Activated naive CD8-positive, alpha-beta T cell (primary cell): Measurements from ENCODE around the gene APLF.
A peak's percentile ranks its signal among the peaks of the same experiment; 100 is the strongest.
"Not testable (repeated sequence)": the region's sequence is repeated elsewhere in the genome, so short reads cannot be mapped to it uniquely, and the experiment has no call there.

Experiments
- H3K27ac Mint-ChIP-seq: one replicate; pipeline ENCODE4 v1.8.0; 2021; ENCODE audit warnings: mixed read lengths
- H3K27me3 Mint-ChIP-seq: one replicate; pipeline ENCODE4 v1.8.0; 2021; ENCODE audit warnings: mixed read lengths
- H3K36me3 Mint-ChIP-seq: one replicate; pipeline ENCODE4 v1.8.0; 2021; ENCODE audit warnings: mixed read lengths
- H3K4me1 Mint-ChIP-seq: one replicate; pipeline ENCODE4 v1.8.0; 2021; ENCODE audit warnings: low read depth, mixed read lengths
- H3K4me3 Mint-ChIP-seq: one replicate; pipeline ENCODE4 v1.8.0; 2021; ENCODE audit warnings: mild to moderate bottlenecking, mixed read lengths
- H3K9me3 Mint-ChIP-seq: one replicate; pipeline ENCODE4 v1.8.0; 2021; ENCODE audit warnings: low read depth, mixed read lengths

Gene APLF

GRCh38 chr2:68519236-68519635 lies 51.9 kb downstream of the APLF start:
- H3K4me3 Mint-ChIP-seq: no peak overlapping the region
- H3K9me3 Mint-ChIP-seq: peaks cover 11% of the 10 kb centered on the region
- H3K36me3 Mint-ChIP-seq: peaks cover under 1% of the 10 kb centered on the region
- no peaks in the 10 kb centered on the region for H3K4me1 Mint-ChIP-seq
- H3K27me3 Mint-ChIP-seq: no peaks in the 10 kb centered on the region
- H3K27ac Mint-ChIP-seq: no peak overlapping the region

- Mint-ChIP-seq H3K27ac (no peak overlapping the region), H3K4me1 (no peaks in the 10 kb centered on the region), H3K36me3 (peaks cover 2% of the 10 kb centered on the region), H3K27me3 (no peaks in the 10 kb centered on the region), H3K9me3 (no peaks in the 10 kb centered on the region), H3K4me3 (no peak overlapping the region)
These were observed 53.7 kb downstream of the APLF start for GRCh38 chr2:68521037-68521436.

GRCh38 chr2:68526943-68527342 lies 59.6 kb downstream of the APLF start:
- not testable (repeated sequence) for H3K36me3 Mint-ChIP-seq, H3K27ac Mint-ChIP-seq, H3K4me3 Mint-ChIP-seq, H3K9me3 Mint-ChIP-seq, H3K4me1 Mint-ChIP-seq, H3K27me3 Mint-ChIP-seq

- H3K4me3 Mint-ChIP-seq, H3K9me3 Mint-ChIP-seq, H3K27ac Mint-ChIP-seq, H3K4me1 Mint-ChIP-seq, H3K36me3 Mint-ChIP-seq, H3K27me3 Mint-ChIP-seq: not testable (repeated sequence)
These were observed 60.1 kb downstream of the APLF start for GRCh38 chr2:68527343-68528081.

GRCh38 chr2:68529156-68529555 lies 61.8 kb downstream of the APLF start:
- H3K27ac Mint-ChIP-seq, H3K36me3 Mint-ChIP-seq, H3K9me3 Mint-ChIP-seq, H3K4me3 Mint-ChIP-seq, H3K4me1 Mint-ChIP-seq, H3K27me3 Mint-ChIP-seq: not testable (repeated sequence)

GRCh38 chr2:68529651-68530050 lies 62.3 kb downstream of the APLF start:
- not testable (repeated sequence) for H3K27me3 Mint-ChIP-seq, H3K36me3 Mint-ChIP-seq, H3K27ac Mint-ChIP-seq, H3K9me3 Mint-ChIP-seq, H3K4me3 Mint-ChIP-seq, H3K4me1 Mint-ChIP-seq

GRCh38 chr2:68536000-68536399 lies 68.6 kb downstream of the APLF start:
- Mint-ChIP-seq H3K27ac (peak overlapping the region; percentile 30), H3K36me3 (peaks cover 10% of the 10 kb centered on the region), H3K4me3 (no peak overlapping the region), H3K4me1 (no peaks in the 10 kb centered on the region), H3K9me3 (no peaks in the 10 kb centered on the region), H3K27me3 (no peaks in the 10 kb centered on the region)

- Mint-ChIP-seq H3K4me1 (no peaks in the 10 kb centered on the region), H3K27ac (no peak overlapping the region), H3K27me3 (no peaks in the 10 kb centered on the region), H3K9me3 (no peaks in the 10 kb centered on the region), H3K36me3 (peaks cover 10% of the 10 kb centered on the region), H3K4me3 (no peak overlapping the region)
These were observed 69.6 kb downstream of the APLF start for GRCh38 chr2:68537011-68537410.

- no peaks in the 10 kb centered on the region for H3K4me1 Mint-ChIP-seq
- H3K27me3 Mint-ChIP-seq: no peaks in the 10 kb centered on the region
- H3K4me3 Mint-ChIP-seq: no peak overlapping the region
- H3K36me3 Mint-ChIP-seq: peaks cover 8% of the 10 kb centered on the region
- no peak overlapping the region for H3K27ac Mint-ChIP-seq
- no peaks in the 10 kb centered on the region for H3K9me3 Mint-ChIP-seq
These were observed 70.4 kb downstream of the APLF start for GRCh38 chr2:68537809-68538208.

- no peaks in the 10 kb centered on the region for H3K27me3 Mint-ChIP-seq
- H3K4me1 Mint-ChIP-seq: no peaks in the 10 kb centered on the region
- H3K27ac Mint-ChIP-seq: no peak overlapping the region
- no peak overlapping the region for H3K4me3 Mint-ChIP-seq
- H3K9me3 Mint-ChIP-seq: no peaks in the 10 kb centered on the region
- H3K36me3 Mint-ChIP-seq: peaks cover 4% of the 10 kb centered on the region
These were observed 77.4 kb downstream of the APLF start for GRCh38 chr2:68544811-68545210.

GRCh38 chr2:68548396-68548795 lies 81.0 kb downstream of the APLF start:
- no peaks in the 10 kb centered on the region for H3K4me1 Mint-ChIP-seq

GRCh38 chr2:68553098-68553497 lies 85.7 kb downstream of the APLF start:
- H3K27me3 Mint-ChIP-seq: no peaks in the 10 kb centered on the region
- H3K4me3 Mint-ChIP-seq: no peak overlapping the region
- no peaks in the 10 kb centered on the region for H3K9me3 Mint-ChIP-seq
- peaks cover 3% of the 10 kb centered on the region for H3K36me3 Mint-ChIP-seq
- no peaks in the 10 kb centered on the region for H3K4me1 Mint-ChIP-seq
- H3K27ac Mint-ChIP-seq: no peak overlapping the region

More at GRCh38 chr2:68548396-68548795, 81.0 kb downstream of the APLF start:
- no peak overlapping the region for H3K27ac Mint-ChIP-seq
- H3K27me3 Mint-ChIP-seq: no peaks in the 10 kb centered on the region
- H3K9me3 Mint-ChIP-seq: no peaks in the 10 kb centered on the region
- no peaks in the 10 kb centered on the region for H3K36me3 Mint-ChIP-seq
- no peak overlapping the region for H3K4me3 Mint-ChIP-seq

- H3K27me3 Mint-ChIP-seq, H3K9me3 Mint-ChIP-seq, H3K36me3 Mint-ChIP-seq, H3K4me3 Mint-ChIP-seq, H3K4me1 Mint-ChIP-seq, H3K27ac Mint-ChIP-seq: not testable (repeated sequence)
These were observed 88.2 kb downstream of the APLF start for GRCh38 chr2:68555425-68556206.

- Mint-ChIP-seq H3K4me1 (no peaks in the 10 kb centered on the region), H3K4me3 (no peak overlapping the region), H3K36me3 (peaks cover 3% of the 10 kb centered on the region), H3K27me3 (no peaks in the 10 kb centered on the region), H3K9me3 (no peaks in the 10 kb centered on the region), H3K27ac (no peak overlapping the region)
These were observed 89.0 kb downstream of the APLF start for GRCh38 chr2:68556381-68556780.

GRCh38 chr2:68558576-68558975 lies 91.2 kb downstream of the APLF start:
- no peaks in the 10 kb centered on the region for H3K4me1 Mint-ChIP-seq
- H3K36me3 Mint-ChIP-seq: peaks cover 3% of the 10 kb centered on the region
- no peak overlapping the region for H3K27ac Mint-ChIP-seq
- H3K9me3 Mint-ChIP-seq: no peaks in the 10 kb centered on the region
- no peak overlapping the region for H3K4me3 Mint-ChIP-seq
- H3K27me3 Mint-ChIP-seq: no peaks in the 10 kb centered on the region

- H3K4me1 Mint-ChIP-seq: no peaks in the 10 kb centered on the region
- no peaks in the 10 kb centered on the region for H3K27me3 Mint-ChIP-seq
- no peaks in the 10 kb centered on the region for H3K9me3 Mint-ChIP-seq
- no peak overlapping the region for H3K27ac Mint-ChIP-seq
- no peaks in the 10 kb centered on the region for H3K36me3 Mint-ChIP-seq
- H3K4me3 Mint-ChIP-seq: no peak overlapping the region
These were observed 92.3 kb downstream of the APLF start for GRCh38 chr2:68559692-68560091.
